ENCODE measurements around the gene HPS4.
"Not testable (repeated sequence)": the region's sequence is repeated elsewhere in the genome, so short reads cannot be mapped to it uniquely, and the experiment has no call there.

The HPS4 gene

DNA sequence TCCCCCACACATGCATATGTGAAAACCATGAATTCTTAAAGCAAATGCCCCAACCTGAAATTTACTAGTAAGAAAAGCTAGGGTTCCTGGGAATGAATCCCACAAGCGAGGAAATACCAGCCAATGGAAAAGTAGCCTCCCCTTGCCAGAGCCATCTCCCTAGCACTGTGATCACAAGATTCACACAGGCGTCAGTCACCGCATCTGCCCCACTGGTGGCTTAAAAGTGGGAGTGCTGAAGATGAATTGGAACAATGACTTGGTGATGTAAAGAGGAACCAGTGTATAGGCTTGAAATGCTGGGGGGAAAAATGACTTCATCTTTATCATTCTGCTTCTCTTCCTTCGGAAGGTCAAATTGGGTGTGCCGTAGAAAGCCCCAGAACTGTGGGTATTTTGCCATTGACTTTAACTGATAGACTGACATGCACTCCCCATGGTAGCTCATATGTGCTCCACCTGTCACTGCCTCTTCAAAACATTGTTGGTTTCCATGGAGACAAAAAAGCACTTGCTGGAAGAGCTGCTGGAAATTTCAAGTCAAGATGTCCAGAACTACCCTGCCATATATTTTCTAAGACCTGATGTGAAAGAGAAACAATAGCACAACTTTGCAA lies 73.8 kb downstream of the HPS4 start:
- no peak for DNase-seq (ENCODE audit: low read depth)

DNA sequence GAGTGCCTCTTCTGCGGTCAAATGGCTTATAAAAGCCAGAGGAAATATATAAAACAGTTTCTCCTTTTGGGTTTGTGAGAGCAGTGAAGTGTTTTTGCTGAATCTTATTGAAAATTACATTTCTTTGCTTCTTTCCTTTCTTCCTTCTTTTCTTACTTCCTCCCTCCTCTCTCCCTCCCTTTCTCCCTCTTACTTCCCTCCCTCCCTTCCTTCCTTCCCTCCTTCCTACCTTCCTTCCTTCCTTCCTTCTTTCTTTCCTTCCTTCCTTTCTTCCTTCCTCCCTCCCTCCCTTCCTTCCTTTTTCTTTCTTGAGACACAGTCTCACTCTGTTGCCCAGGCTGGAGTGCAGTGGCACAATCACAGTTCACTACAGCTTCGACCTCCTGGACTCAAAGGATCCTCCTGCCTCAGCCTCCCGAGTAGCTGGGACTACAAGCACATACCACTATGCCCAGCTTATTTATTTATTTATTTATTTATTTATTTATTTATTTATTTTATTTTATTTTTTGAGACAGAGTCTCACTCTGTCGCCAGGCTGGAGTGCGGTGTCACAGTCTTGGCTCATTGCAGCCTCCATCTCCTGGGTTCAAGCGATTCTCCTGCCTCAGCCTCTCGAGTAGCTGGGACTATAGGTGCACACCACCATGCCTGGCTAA lies 74.9 kb downstream of the HPS4 start:
- DNase-seq (ENCODE audit: low read depth): not testable (repeated sequence)

DNA sequence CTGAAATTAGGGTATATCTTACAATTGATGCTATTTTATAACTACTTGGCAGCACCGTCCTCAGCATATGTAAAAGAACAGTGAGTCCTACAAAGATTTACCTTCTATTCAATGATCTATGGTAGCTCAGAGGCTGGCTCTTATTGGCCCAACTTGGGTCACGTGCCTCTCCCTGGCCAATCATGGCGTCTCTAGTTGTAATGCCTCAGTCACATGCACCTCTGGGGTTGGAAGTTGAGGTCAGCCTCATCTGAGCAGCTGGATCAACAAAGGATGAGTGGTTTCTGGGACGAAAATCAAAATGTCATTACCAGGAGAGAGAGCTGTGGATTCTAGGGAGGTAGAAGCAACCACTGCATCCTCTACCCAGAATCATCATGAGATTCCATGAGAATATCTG lies 77.5 kb downstream of the HPS4 start:
- no peak for DNase-seq (ENCODE audit: low read depth)

DNA sequence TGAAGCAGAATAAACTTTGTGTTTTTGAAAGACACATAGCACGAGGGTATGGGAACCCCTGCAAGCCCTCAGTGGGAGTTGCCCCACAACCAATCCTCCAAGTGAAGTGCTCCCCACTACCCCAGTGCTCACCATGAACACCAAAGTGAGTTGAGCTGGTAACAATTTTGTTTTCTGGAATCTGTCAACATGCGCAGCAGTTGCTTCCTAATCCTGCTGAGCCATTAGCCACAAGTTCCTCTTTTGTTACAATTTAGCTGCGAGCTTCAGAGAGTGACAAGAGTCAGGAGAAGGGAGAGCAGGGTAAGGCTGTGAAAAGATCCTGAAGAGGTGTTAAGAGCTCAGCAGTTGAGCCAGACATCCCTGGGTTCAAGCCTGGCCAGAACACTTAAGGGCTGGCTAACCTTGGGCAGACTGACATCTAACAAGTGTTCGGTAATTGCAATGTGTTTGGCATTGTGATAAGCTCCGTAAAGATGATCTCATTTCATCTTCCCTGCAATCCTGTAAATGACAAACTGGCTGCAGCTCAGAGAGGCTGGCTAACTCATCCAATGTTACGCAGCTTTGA lies 78.6 kb downstream of the HPS4 start:
- no peak for DNase-seq (ENCODE audit: low read depth)

DNA sequence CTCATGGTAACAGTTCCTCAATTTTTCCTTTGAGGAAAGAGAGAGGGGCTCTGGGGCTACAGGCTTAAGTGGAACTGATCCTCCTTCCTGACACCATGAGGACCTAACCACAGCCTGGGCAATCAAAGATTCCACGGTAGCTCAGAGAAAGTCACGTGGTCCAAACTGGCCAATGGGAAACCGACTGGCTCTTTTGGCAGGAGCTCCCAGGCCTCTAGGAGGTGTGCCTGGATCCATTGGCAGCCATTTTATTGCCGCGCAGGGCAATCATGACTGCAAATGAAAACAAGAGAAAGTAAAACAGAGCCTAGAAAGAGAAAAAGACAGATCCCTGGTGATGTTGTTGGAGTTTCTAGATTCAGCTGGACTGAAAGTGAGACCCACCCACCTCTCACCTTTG lies 81.9 kb downstream of the HPS4 start:
- DNase-seq (ENCODE audit: low read depth): no peak

All from fibroblast of the conjunctiva (primary cell).